HepG2 (cell line): Measurements from ENCODE around the gene ATP9A. TPM values are rescaled to one million over a fixed set of nuclear protein-coding genes. Genes with fewer than 3 reads are reported as not detected.

ENCODE experiments used
- ELF3 ChIP-seq: IDR thresholded peaks from 2 replicates; pipeline ENCODE4 v1.6.1; 2016; ENCODE audit warnings: missing genetic modification reagents, missing compliant biosample characterization
- FOXJ3 ChIP-seq: sonication (generic); formaldehyde crosslinking; IDR thresholded peaks from 2 replicates; pipeline ENCODE4 v1.4.0; 2020; ENCODE audit warnings: missing genetic modification reagents, mild to moderate bottlenecking, borderline replicate concordance
- HNRNPUL1 ChIP-seq: fragments of 200-400 bp; formaldehyde crosslinking; IDR thresholded peaks from 2 replicates; pipeline ENCODE4 v1.6.1; 2017; ENCODE audit warnings: low read depth, mild to moderate bottlenecking, low read length, moderate library complexity
- NFKBIZ ChIP-seq: IDR thresholded peaks from 2 replicates; pipeline ENCODE4 v1.6.1; 2018; ENCODE audit warnings: missing genetic modification reagents, missing compliant biosample characterization
- POLR2G ChIP-seq: fragments of 200-400 bp; formaldehyde crosslinking; IDR thresholded peaks from 2 replicates; pipeline ENCODE4 v1.6.1; 2018; ENCODE audit warnings: mild to moderate bottlenecking, low read depth, low read length, moderate library complexity
- TEAD3 ChIP-seq: optimal IDR thresholded peaks from 2 replicates; pipeline ENCODE3; 2016; ENCODE audit warnings: borderline replicate concordance
- ZBTB7A ChIP-seq: sonication (generic); formaldehyde crosslinking; IDR thresholded peaks from 2 replicates; pipeline ENCODE4 v1.8.0; 2022; ENCODE audit warnings: mild to moderate bottlenecking, missing genetic modification reagents
- ZKSCAN8 ChIP-seq: IDR thresholded peaks from 2 replicates; pipeline ENCODE4 v1.6.1; 2016; ENCODE audit warnings: borderline replicate concordance, missing genetic modification reagents, missing compliant biosample characterization
- ZSCAN22 ChIP-seq: sonication (generic); formaldehyde crosslinking; IDR thresholded peaks from 2 replicates; pipeline ENCODE4 v1.4.0; 2020; ENCODE audit warnings: mild to moderate bottlenecking, missing genetic modification reagents
- polyA plus RNA-seq, 8 experiments: library from polyadenylated mRNA; depleted of rRNA in 3 of 8; stranded (reverse) in 7 of 8; unstranded in 1 of 8; fragments of >200 nt; fragmentation: Illumina TruSeq in 4 of 8; extraction: Trizol in 4 of 8; gene quantifications; 2 replicates each; pipeline versions ENCODE4 v1.2.1 to v1.2.3, GENCODE V29; 2011 to 2016; ENCODE audit warnings: low read depth in 4 of 8, missing spikeins in 1 of 8, mixed read lengths in 1 of 8; ENCODE audit not compliant: insufficient read depth in 1 of 8
- total RNA-seq, 5 experiments: library from RNA; depleted of rRNA; stranded (reverse); fragments of >200 nt; fragmentation: Illumina TruSeq; extraction: Trizol; gene quantifications; 2 replicates each; pipeline ENCODE4 v1.2.3, GENCODE V29; 2016; ENCODE audit warnings: low read depth in 1 of 5
- TF ChIP-seq, protein P1 (sequence below): sonication (generic); formaldehyde crosslinking; IDR thresholded peaks from 2 replicates; pipeline ENCODE4 v1.4.0; 2020; ENCODE audit warnings: mild to moderate bottlenecking, missing genetic modification reagents
- TF ChIP-seq, protein P2 (sequence below): sonication (generic); formaldehyde crosslinking; IDR thresholded peaks from 2 replicates; pipeline ENCODE4 v1.4.0; 2020; ENCODE audit warnings: missing genetic modification reagents
- TF ChIP-seq, protein P3 (sequence below): IDR thresholded peaks from 2 replicates; pipeline ENCODE4 v1.4.0; 2020; ENCODE audit warnings: mild to moderate bottlenecking, missing genetic modification reagents
- TF ChIP-seq, protein P4 (sequence below), 2 experiments: IDR thresholded peaks; 2 replicates each; pipeline ENCODE4 v1.6.1; 2011 to 2012; ENCODE audit warnings: low read length in 2 of 2, borderline replicate concordance in 1 of 2, low read depth in 1 of 2, mild to moderate bottlenecking in 1 of 2, moderate library complexity in 1 of 2
- TF ChIP-seq, protein P5 (sequence below): IDR thresholded peaks from 2 replicates; pipeline ENCODE4 v1.6.1; 2016; ENCODE audit warnings: missing compliant biosample characterization, missing genetic modification reagents, borderline replicate concordance

ATP9A gene
- total and polyA plus RNA-seq, 2 of the 13 experiments (the other 11 are each of a cell fraction or from before 2014, with no cell fraction given) = 11.8 to 18.5 TPM

DNA sequence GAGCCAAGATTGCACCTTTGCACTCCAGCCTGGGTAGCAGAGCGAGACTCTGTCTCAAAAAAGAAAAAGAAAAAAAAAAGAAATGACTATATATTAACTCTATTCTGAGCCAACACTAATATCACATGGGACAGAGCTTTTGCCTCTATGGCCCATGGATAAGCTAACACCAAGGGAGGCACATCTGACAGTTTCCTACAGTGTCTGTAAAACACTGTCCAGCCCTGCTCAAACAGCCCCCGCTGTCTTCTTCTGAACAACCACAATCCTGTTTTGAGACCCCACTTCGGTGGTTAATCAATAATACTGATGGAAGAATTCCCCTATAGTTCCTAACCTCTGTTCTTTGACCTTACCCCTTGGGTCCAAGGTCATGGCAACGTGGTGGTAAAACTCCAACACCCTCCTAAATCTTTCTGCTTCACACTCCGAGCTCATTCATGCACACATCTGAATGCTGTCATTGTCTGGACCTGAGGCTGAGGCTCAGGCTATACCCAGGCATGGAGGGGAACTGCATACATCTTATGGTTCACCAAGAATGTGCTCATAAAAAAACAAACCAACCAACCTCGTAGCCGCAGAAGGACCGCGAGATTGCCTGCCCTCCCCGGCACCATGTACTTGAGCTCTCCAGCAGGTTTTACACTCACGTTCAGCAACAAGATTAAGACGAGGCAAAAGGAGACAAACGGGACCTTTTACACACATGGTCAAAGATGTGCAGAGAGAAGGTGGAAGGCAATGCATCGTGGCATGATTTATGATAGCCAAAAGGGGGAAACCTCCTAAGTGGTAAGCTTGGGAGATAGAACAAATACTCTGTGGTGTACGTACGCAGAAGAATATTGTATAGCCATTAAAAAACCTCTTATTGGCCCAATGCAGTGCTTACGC is 120.3 kb downstream of the ATP9A start (continued):
- TF ChIP-seq ZBTB7A (CRISPR knock-in tag) (no peak), TEAD3 (peak; percentile 29), ELF3 (CRISPR knock-in tag) (no peak), FOXJ3 (no peak), ZKSCAN8 (CRISPR knock-in tag) (no peak), ZSCAN22 (CRISPR knock-in tag) (0 out of 2 replicates have a peak, but pooled peaks have one; percentile 28), POLR2G (no peak), HNRNPUL1 (no peak), NFKBIZ (CRISPR knock-in tag) (no peak)
- TF ChIP-seq, protein P1, sequence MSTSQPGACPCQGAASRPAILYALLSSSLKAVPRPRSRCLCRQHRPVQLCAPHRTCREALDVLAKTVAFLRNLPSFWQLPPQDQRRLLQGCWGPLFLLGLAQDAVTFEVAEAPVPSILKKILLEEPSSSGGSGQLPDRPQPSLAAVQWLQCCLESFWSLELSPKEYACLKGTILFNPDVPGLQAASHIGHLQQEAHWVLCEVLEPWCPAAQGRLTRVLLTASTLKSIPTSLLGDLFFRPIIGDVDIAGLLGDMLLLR (CRISPR knock-in tag) = no peak
- TF ChIP-seq, protein P2, sequence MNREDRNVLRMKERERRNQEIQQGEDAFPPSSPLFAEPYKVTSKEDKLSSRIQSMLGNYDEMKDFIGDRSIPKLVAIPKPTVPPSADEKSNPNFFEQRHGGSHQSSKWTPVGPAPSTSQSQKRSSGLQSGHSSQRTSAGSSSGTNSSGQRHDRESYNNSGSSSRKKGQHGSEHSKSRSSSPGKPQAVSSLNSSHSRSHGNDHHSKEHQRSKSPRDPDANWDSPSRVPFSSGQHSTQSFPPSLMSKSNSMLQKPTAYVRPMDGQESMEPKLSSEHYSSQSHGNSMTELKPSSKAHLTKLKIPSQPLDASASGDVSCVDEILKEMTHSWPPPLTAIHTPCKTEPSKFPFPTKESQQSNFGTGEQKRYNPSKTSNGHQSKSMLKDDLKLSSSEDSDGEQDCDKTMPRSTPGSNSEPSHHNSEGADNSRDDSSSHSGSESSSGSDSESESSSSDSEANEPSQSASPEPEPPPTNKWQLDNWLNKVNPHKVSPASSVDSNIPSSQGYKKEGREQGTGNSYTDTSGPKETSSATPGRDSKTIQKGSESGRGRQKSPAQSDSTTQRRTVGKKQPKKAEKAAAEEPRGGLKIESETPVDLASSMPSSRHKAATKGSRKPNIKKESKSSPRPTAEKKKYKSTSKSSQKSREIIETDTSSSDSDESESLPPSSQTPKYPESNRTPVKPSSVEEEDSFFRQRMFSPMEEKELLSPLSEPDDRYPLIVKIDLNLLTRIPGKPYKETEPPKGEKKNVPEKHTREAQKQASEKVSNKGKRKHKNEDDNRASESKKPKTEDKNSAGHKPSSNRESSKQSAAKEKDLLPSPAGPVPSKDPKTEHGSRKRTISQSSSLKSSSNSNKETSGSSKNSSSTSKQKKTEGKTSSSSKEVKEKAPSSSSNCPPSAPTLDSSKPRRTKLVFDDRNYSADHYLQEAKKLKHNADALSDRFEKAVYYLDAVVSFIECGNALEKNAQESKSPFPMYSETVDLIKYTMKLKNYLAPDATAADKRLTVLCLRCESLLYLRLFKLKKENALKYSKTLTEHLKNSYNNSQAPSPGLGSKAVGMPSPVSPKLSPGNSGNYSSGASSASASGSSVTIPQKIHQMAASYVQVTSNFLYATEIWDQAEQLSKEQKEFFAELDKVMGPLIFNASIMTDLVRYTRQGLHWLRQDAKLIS = no peak
- TF ChIP-seq, protein P3, sequence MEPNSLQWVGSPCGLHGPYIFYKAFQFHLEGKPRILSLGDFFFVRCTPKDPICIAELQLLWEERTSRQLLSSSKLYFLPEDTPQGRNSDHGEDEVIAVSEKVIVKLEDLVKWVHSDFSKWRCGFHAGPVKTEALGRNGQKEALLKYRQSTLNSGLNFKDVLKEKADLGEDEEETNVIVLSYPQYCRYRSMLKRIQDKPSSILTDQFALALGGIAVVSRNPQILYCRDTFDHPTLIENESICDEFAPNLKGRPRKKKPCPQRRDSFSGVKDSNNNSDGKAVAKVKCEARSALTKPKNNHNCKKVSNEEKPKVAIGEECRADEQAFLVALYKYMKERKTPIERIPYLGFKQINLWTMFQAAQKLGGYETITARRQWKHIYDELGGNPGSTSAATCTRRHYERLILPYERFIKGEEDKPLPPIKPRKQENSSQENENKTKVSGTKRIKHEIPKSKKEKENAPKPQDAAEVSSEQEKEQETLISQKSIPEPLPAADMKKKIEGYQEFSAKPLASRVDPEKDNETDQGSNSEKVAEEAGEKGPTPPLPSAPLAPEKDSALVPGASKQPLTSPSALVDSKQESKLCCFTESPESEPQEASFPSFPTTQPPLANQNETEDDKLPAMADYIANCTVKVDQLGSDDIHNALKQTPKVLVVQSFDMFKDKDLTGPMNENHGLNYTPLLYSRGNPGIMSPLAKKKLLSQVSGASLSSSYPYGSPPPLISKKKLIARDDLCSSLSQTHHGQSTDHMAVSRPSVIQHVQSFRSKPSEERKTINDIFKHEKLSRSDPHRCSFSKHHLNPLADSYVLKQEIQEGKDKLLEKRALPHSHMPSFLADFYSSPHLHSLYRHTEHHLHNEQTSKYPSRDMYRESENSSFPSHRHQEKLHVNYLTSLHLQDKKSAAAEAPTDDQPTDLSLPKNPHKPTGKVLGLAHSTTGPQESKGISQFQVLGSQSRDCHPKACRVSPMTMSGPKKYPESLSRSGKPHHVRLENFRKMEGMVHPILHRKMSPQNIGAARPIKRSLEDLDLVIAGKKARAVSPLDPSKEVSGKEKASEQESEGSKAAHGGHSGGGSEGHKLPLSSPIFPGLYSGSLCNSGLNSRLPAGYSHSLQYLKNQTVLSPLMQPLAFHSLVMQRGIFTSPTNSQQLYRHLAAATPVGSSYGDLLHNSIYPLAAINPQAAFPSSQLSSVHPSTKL = peak; percentile 42; the same call in 1 of the 2 replicates
- TF ChIP-seq, protein P4, sequence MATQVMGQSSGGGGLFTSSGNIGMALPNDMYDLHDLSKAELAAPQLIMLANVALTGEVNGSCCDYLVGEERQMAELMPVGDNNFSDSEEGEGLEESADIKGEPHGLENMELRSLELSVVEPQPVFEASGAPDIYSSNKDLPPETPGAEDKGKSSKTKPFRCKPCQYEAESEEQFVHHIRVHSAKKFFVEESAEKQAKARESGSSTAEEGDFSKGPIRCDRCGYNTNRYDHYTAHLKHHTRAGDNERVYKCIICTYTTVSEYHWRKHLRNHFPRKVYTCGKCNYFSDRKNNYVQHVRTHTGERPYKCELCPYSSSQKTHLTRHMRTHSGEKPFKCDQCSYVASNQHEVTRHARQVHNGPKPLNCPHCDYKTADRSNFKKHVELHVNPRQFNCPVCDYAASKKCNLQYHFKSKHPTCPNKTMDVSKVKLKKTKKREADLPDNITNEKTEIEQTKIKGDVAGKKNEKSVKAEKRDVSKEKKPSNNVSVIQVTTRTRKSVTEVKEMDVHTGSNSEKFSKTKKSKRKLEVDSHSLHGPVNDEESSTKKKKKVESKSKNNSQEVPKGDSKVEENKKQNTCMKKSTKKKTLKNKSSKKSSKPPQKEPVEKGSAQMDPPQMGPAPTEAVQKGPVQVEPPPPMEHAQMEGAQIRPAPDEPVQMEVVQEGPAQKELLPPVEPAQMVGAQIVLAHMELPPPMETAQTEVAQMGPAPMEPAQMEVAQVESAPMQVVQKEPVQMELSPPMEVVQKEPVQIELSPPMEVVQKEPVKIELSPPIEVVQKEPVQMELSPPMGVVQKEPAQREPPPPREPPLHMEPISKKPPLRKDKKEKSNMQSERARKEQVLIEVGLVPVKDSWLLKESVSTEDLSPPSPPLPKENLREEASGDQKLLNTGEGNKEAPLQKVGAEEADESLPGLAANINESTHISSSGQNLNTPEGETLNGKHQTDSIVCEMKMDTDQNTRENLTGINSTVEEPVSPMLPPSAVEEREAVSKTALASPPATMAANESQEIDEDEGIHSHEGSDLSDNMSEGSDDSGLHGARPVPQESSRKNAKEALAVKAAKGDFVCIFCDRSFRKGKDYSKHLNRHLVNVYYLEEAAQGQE (IDR thresholded peaks at IDR 0.05; ENCODE audit: borderline replicate concordance in 1 of 2, low read depth in 1 of 2, low read length in 2 of 2) = no peak
- TF ChIP-seq, protein P5, sequence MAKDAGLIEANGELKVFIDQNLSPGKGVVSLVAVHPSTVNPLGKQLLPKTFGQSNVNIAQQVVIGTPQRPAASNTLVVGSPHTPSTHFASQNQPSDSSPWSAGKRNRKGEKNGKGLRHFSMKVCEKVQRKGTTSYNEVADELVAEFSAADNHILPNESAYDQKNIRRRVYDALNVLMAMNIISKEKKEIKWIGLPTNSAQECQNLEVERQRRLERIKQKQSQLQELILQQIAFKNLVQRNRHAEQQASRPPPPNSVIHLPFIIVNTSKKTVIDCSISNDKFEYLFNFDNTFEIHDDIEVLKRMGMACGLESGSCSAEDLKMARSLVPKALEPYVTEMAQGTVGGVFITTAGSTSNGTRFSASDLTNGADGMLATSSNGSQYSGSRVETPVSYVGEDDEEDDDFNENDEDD = no peak
